Upper lobe of left lung (tissue), 6 donors: ENCODE results near the gene GUK1. TPM values are rescaled to one million over a fixed set of nuclear protein-coding genes. Genes with fewer than 3 reads are reported as not detected.
A peak's percentile ranks its signal among the peaks of the same experiment; 100 is the strongest.

Source experiments
- ATAC-seq, 2 donors: fragments of 200-7000 bp; cut with Tn5 transposase; one replicate each; pipeline ENCODE4 v1.9.1; 2022; ENCODE audit warnings: mild to moderate bottlenecking in 2 of 2, moderate library complexity in 2 of 2; ENCODE audit not compliant: low FRiP score in 2 of 2
- DNase-seq, 2 donors: peaks; one replicate each; pipeline ENCODE4 v3.0.0-alpha.2; 2019 to 2020
- H3K27ac ChIP-seq, 4 donors: fragments of 200-600 bp; sonication (generic); one replicate each; pipeline ENCODE4 v1.5.1; 2016 to 2019
- H3K27me3 ChIP-seq, 4 donors: fragments of 200-600 bp; sonication (generic); one replicate each; pipeline ENCODE4 v1.5.1; 2017 to 2019
- H3K36me3 ChIP-seq, 4 donors: fragments of 200-600 bp; sonication (generic); one replicate each; pipeline ENCODE4 v1.5.1; 2016 to 2019
- H3K4me1 ChIP-seq, 4 donors: fragments of 200-600 bp; sonication (generic); one replicate each; pipeline ENCODE4 v1.5.1; 2018 to 2019
- H3K4me3 ChIP-seq, 4 donors: fragments of 200-600 bp; sonication (generic); one replicate each; pipeline ENCODE4 v1.5.1; 2017 to 2019; ENCODE audit warnings: mild to moderate bottlenecking in 2 of 4, moderate library complexity in 1 of 4
- H3K9me3 ChIP-seq, 4 donors: fragments of 200-600 bp; sonication (generic); one replicate each; pipeline ENCODE4 v1.5.1; 2018 to 2019
- CTCF ChIP-seq, 6 experiments: fragments of 450-650 bp in 4 of 6; fragments of 200-600 bp in 2 of 6; sonication (generic) in 2 of 6; IDR thresholded peaks; one replicate each; pipeline ENCODE4 v1.5.1; 2016 to 2019; ENCODE audit warnings: antibody characterized with exemption in 6 of 6
- EP300 ChIP-seq, 4 donors: sonication (generic); formaldehyde crosslinking; IDR thresholded peaks; one replicate each; pipeline ENCODE4 v1.5.1; 2017; ENCODE audit warnings: antibody characterized with exemption in 4 of 4, control low read depth in 2 of 4
- POLR2A ChIP-seq, 4 donors: fragments of 450-650 bp; IDR thresholded peaks; one replicate each; pipeline ENCODE4 v1.5.1; 2016 to 2017; ENCODE audit warnings: antibody characterized with exemption in 4 of 4, mild to moderate bottlenecking in 2 of 4
- POLR2AphosphoS5 ChIP-seq, 2 donors: sonication (generic); formaldehyde crosslinking; IDR thresholded peaks; one replicate each; pipeline ENCODE4 v1.5.1; 2017; ENCODE audit warnings: antibody characterized with exemption in 2 of 2
- WGBS, 2 donors: methylation state at CpG; one replicate each; pipeline ENCODE4 v1.1.5; 2017 to 2018; 5-methylcytosine and 5-hydroxymethylcytosine counted together
- total RNA-seq, 6 donors: library from RNA; depleted of rRNA in 4 of 6; stranded (reverse); fragments of >200 nt in 4 of 6; gene quantifications; one replicate each; pipeline versions ENCODE4 v1.1.0 to v1.2.1, GENCODE V29; 2016 to 2021
- donor health status: DM: no; HTN: no; CAD: no; lungs with moderate emphysema.
- donor health status: DM: no; HTN: yes; CAD: no; lungs with severe emphysema.

GUK1 gene
- total RNA-seq, 6 donors from 2014 or later, result 198 to 385 (median 269) TPM

DNA sequence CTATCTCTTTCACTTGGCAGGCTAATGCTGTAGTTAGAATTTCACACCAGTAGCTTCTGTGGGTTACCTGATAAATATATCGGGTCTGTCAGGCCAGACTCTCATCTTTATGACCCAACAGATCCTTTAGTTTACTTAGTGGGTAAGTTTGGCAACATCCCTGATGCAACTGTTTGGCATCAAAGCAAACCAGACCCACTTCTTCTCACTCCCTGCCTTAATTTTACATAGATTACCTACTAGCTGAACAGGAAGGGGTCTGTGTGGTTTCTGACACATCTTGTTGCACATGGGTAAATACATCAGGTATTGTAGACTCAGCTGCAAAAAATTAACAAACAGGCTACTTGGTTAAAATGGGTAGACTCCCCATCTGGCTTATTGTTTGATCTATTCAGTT, 3.2 kb upstream of the GUK1 start:
- Histone ChIP-seq H3K36me3 (peaks cover 0 to 6% (median 1%) of the 10 kb centered on the region in 4 donors), H3K27ac (no peak overlapping the region), H3K4me1 (peaks cover 10 to 20% (median 12%) of the 10 kb centered on the region in 4 donors), H3K27me3 (no peaks in the 10 kb centered on the region), H3K9me3 (no peaks in the 10 kb centered on the region), H3K4me3 (no peak overlapping the region)
- WGBS, 2 donors, result 41 to 48% methylated on average over 1 of the region's 1 CpG
- DNase-seq (no peak), ATAC-seq (no peak)
- TF ChIP-seq CTCF (IDR thresholded peaks at IDR 0.05), result no peak
- no peak for TF ChIP-seq POLR2A (IDR thresholded peaks at IDR 0.05)
- TF ChIP-seq POLR2AphosphoS5 (IDR thresholded peaks at IDR 0.05), result no peak

DNA sequence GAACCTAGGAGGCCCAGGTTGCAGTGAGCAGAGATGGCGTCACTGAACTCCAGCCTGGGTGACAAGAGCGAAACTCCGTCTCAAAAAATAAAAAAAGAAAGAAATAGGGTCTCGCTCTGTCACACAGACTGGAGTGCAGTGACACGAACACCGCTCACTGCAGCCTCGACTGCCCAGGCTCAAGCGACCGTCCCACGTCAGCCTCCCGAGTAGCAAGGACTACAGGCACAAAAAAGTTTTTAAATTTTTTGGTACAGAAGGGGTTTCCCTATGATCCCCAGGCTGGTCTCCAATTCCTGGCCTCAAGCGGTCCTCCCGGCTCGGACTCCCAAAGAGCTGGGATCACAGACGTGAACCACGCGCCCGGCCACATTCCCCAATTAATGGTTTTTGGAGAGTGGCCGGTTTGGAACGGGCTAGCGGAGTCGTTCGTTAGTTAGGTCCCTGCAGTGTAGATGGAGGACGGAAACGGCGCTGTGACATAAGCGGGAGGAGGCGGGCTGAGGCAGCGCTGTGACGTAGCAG, 611 bp upstream of the GUK1 start:
- ATAC-seq, result no peak
- Histone ChIP-seq H3K36me3 (peaks cover 0 to 20% (median 6%) of the 10 kb centered on the region in 4 donors), H3K4me1 (peaks cover 35 to 45% (median 37%) of the 10 kb centered on the region in 4 donors), H3K27ac (peak overlapping the region; percentile 97 to 98 (median 98)), H3K4me3 (peak overlapping the region; percentile 27 to 97 (median 89)), H3K27me3 (no peaks in the 10 kb centered on the region), H3K9me3 (no peaks in the 10 kb centered on the region)
- peak in 1 of 2 donors; percentile 68 for DNase-seq
- TF ChIP-seq POLR2AphosphoS5 (IDR thresholded peaks at IDR 0.05), result no peak
- no peak for TF ChIP-seq EP300 (IDR thresholded peaks at IDR 0.05)
- TF ChIP-seq CTCF (IDR thresholded peaks at IDR 0.05), result no peak
- no peak for TF ChIP-seq POLR2A (IDR thresholded peaks at IDR 0.05)
- WGBS, 2 donors, result 27 to 29% methylated on average over 21 to 24 of the region's 30 CpGs

GRCh38 chr1:228140724-228141225, 696 bp downstream of the GUK1 start:
- TF ChIP-seq CTCF (IDR thresholded peaks at IDR 0.05), result no peak
- no peak for TF ChIP-seq POLR2AphosphoS5 (IDR thresholded peaks at IDR 0.05)
- no peak for TF ChIP-seq EP300 (IDR thresholded peaks at IDR 0.05)
- no peak for TF ChIP-seq POLR2A (IDR thresholded peaks at IDR 0.05)
- 8 to 13% methylated on average over 12 to 14 of the region's 25 CpGs for WGBS, 2 donors
- ATAC-seq (no peak), DNase-seq (no peak)
- no peaks in the 10 kb centered on the region for H3K27me3 ChIP-seq
- peaks cover 0 to 32% (median 13%) of the 10 kb centered on the region in 4 donors for H3K36me3 ChIP-seq
- H3K9me3 ChIP-seq, result no peaks in the 10 kb centered on the region
- peak overlapping the region; percentile 84 to 97 (median 90) for H3K4me3 ChIP-seq
- H3K27ac ChIP-seq, result peak overlapping the region; percentile 97 to 98 (median 98)
- H3K4me1 ChIP-seq, result peaks cover 42 to 58% (median 46%) of the 10 kb centered on the region in 4 donors

DNA sequence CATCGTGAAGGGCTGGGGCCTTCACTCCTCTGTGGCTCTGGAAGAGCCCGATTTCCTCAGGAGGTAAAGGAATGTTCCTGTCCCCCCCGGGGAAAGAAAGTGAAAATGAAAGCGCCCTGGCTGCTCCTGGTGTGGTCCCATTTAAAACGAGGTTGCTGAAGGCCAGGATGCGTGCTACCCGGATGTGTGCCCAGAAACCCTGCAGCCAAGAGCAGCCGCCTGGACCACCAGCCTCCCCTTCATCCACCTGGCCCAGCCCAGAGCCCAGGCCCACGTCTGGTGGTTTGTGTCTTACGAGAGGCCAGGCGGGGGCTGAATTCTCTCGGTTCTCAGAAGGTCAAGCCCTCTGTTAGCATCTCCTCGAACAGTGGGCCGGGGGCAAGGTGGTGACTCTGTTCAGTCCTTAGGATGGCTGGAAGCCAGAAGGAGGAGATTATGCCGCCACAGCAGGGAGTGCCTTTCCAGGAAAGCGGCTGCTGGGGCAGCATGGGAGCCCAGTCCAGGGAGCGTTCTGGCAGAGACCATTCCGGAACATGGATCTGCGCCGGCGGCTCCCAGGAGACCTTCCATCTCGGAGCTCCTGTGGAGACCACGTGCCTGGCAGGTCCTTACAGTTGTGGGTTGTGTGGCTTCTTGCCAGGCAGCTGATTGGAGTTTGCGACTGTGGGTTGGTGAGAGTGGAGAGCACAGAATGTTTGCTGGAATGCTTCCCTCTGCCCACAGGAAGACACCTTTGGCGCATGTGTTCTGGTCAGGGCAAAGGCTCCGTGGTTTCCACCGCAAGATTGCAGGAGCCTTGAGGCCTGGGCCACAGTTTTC, 1.4 kb downstream of the GUK1 start:
- ATAC-seq, result no peak
- 23 to 40% methylated on average over 13 to 26 of the region's 27 CpGs for WGBS, 2 donors
- H3K4me1 ChIP-seq, result peaks cover 42 to 61% (median 48%) of the 10 kb centered on the region in 4 donors

More for the DNA sequence above, 1.4 kb downstream of the GUK1 start:
- Histone ChIP-seq H3K4me3 (peak overlapping the region; percentile 84 to 97 (median 90)), H3K27me3 (no peaks in the 10 kb centered on the region), H3K9me3 (no peaks in the 10 kb centered on the region), H3K27ac (peak overlapping the region; percentile 97 to 98 (median 98)), H3K36me3 (peaks cover 0 to 39% (median 19%) of the 10 kb centered on the region in 4 donors)
- TF ChIP-seq POLR2A (IDR thresholded peaks at IDR 0.05) (no peak), EP300 (IDR thresholded peaks at IDR 0.05) (no peak), CTCF (IDR thresholded peaks at IDR 0.05) (no peak)
- DNase-seq, result peak in 1 of 2 donors; percentile 39
